Epithelial cell of alveolus of lung (primary cell): ENCODE data around the gene ZGPAT. TPM values are rescaled to one million over a fixed set of nuclear protein-coding genes. Genes with fewer than 3 reads are reported as not detected.

Experiments used
- total RNA-seq: library from RNA; depleted of rRNA; stranded (reverse); fragments of >200 nt; gene quantifications from 2 replicates; pipeline ENCODE4 v1.2.1, GENCODE V29; 2015

The ZGPAT gene, protein sequence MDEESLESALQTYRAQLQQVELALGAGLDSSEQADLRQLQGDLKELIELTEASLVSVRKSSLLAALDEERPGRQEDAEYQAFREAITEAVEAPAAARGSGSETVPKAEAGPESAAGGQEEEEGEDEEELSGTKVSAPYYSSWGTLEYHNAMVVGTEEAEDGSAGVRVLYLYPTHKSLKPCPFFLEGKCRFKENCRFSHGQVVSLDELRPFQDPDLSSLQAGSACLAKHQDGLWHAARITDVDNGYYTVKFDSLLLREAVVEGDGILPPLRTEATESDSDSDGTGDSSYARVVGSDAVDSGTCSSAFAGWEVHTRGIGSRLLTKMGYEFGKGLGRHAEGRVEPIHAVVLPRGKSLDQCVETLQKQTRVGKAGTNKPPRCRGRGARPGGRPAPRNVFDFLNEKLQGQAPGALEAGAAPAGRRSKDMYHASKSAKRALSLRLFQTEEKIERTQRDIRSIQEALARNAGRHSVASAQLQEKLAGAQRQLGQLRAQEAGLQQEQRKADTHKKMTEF
- total RNA-seq = 17.3 and 23.1 TPM in 2 replicates

DNA sequence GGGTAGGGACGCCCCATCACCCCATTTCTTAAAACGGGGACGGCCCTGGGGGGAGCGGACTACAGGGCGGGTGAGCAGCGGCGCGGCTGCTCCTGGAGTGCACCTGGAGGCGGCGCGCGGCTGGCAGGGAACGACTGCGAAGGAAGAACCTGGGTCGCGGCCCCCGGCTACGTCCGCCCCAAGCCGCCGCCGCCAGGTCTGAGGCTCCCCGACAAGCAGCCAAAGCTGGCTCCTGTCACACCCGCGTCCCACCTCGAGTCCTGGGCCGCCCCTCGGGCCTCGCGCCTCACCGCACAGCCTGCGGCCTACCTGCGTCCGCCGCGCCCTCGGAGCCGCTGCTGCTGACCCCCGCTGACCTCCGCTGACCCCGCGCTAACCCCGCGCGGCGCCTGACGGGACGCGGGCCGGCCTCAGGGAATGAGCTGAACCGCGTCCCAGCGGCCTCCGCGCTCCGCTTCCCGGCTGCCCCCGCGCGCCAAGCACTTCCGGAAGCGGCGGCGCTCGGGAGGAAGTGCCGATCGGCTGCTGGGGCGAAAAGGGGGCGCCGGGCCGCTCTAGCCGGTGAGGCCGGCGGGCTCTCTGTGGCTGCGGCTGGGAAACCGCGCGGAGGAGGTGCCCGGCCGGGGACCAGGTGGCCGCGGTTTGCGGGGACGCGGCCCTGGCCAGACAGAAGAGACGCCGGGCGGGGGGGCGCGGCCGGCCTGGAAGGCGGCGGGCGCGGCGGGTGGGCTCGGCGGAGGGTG lies at the start of gene ZGPAT, which contains the start of gene ARFRP1:
ZGPAT (plus strand) TSS at position 482 of the 743 bp plus-strand sequence. CDS start 542 bp downstream, outside the sequence.
ARFRP1 (minus strand) TSS at position 419 of the 743 bp plus-strand sequence. CDS start 885 bp downstream, outside the sequence.

DNA sequence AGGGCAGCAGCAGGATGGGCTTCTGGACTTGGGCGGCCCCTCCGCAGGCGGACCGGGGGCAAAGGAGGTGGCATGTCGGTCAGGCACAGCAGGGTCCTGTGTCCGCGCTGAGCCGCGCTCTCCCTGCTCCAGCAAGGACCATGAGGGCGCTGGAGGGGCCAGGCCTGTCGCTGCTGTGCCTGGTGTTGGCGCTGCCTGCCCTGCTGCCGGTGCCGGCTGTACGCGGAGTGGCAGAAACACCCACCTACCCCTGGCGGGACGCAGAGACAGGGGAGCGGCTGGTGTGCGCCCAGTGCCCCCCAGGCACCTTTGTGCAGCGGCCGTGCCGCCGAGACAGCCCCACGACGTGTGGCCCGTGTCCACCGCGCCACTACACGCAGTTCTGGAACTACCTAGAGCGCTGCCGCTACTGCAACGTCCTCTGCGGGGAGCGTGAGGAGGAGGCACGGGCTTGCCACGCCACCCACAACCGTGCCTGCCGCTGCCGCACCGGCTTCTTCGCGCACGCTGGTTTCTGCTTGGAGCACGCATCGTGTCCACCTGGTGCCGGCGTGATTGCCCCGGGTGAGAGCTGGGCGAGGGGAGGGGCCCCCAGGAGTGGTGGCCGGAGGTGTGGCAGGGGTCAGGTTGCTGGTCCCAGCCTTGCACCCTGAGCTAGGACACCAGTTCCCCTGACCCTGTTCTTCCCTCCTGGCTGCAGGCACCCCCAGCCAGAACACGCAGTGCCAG lies 11.0 kb upstream of the ZGPAT start, which contains the start of gene TNFRSF6B:
TNFRSF6B (plus strand) TSS at position 25 of the 729 bp plus-strand sequence; CDS start at position 141, 116 bp downstream.

DNA sequence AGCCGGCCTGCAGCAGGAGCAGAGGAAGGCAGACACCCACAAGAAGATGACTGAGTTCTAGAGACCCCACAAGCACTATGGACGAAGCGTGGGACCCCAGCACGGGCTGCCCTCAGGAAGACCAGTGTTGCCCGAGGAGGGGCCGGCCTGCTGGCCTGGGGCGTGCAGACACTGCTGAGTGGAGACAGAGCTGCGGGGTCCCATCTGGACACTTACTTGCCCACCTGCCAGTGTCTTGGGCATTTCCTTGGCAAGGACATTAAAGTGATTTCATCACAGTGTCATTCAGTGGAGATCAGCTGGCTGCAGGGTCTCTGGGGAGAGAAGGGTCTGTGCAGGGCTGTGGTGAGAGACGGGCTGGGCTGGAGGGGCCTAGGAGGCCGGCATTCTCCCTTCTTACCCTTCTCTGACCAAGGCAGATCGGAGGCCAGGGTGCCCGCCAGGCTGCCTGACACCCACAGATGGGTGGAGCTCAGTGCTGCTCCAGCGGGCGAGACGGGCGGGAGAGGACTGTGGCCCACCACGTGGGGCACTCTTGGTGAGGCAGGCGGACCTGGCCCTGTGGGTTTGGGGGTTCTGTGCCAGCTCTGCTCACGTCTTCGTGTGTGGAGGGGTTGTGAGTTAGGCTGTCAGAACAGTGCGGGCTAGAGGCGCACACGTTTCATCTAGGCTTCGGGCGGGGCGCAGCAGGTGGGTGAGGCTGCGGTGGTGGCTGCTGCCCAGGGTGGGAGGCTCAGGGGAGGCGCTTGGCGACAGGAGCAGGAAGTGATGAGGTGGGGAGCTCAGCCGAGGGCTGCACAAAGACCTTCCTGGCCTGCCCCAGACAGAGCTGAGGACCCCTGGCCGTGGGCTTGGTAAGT lies 28.2 kb downstream of the ZGPAT start, which contains the start of gene LIME1:
LIME1 (plus strand) TSS at position 806 of the 860 bp plus-strand sequence. CDS start 886 bp downstream, outside the sequence.

DNA sequence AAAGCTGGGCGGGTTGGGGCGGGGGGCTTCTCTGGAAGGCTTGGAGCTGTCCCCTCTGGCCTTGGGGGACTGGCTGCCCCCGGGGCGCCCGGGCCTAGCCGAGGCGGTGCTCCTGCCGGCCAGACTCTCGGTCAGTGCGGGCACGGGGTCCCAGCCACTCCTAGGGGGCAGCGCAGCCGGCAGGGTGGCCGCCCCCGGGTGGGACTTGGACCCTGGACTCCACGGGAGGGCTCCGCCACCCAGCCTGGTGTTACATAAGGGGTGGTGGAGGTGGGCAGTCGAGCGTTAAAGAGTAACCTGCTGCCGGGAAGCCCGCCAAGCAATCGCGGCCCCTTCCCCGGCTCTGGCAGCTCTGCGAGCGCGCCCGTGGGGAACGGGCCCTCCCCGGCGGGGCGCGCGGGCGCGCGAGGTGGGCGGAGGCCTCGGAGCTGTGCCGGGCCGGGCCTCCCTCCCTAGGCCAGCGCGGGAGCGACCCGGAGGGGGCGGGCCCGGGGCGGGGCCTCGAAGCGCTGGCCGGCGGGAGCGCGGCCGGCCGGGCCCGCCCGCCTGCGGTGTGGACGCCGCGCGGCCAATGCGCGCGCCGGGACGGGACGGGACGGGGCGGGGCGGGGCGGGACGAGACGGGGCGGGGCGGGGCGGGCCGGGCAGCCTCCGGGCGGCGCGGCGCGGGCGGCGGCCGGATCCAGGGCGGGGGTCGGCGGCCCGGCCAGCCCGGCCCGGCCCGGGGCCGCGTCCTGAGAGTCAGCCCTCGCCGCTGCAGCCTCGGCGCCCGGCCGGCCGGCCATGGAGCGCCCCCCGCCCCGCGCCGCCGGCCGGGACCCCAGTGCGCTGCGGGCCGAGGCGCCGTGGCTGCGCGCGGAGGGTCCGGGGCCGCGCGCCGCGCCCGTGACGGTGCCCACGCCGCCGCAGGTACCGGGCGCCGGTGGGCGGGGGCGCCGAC lies 31.6 kb downstream of the ZGPAT start, which contains the start of gene SLC2A4RG:
SLC2A4RG (plus strand) TSS at position 647 of the 940 bp plus-strand sequence; CDS start at position 784, 137 bp downstream.

Other genes starting within 250 kb of the ZGPAT start
- gene KCNQ2, start 235.4 kb upstream of the ZGPAT start, total RNA-seq = not detected in 2 replicates
- gene EEF1A2, start 209.0 kb upstream of the ZGPAT start, total RNA-seq = 1.3 and 1.4 TPM in 2 replicates
- gene PPDPF, start 187.3 kb upstream of the ZGPAT start, total RNA-seq = 107 and 208 TPM in 2 replicates
- gene PTK6, start 170.7 kb upstream of the ZGPAT start, total RNA-seq = not detected in 2 replicates
- gene SRMS, start 160.3 kb upstream of the ZGPAT start, total RNA-seq = not detected in 2 replicates
- gene FNDC11, start 153.9 kb upstream of the ZGPAT start, total RNA-seq = 0.78 TPM in 1 of 2 replicates, not detected in the other
- 40.4 and 58.7 TPM in 2 replicates for gene HELZ2, start 133.8 kb upstream of the ZGPAT start, total RNA-seq
- 12.3 and 14.0 TPM in 2 replicates for gene GMEB2, start 80.9 kb upstream of the ZGPAT start, total RNA-seq
- gene STMN3, start 54.6 kb upstream of the ZGPAT start, total RNA-seq = 38.9 and 65.8 TPM in 2 replicates
- 12.4 and 18.2 TPM in 2 replicates for gene RTEL1, start 49.7 kb upstream of the ZGPAT start, total RNA-seq
- 3.6 and 144 TPM in 2 replicates for gene TNFRSF6B, start 11.4 kb upstream of the ZGPAT start, total RNA-seq
- 42.3 and 45.3 TPM in 2 replicates for gene ARFRP1, start 63 bp upstream of the ZGPAT start, total RNA-seq
- gene LIME1, start 28.6 kb downstream of the ZGPAT start, total RNA-seq = 1.3 and 1.9 TPM in 2 replicates
- 25.2 and 58.7 TPM in 2 replicates for gene SLC2A4RG, start 31.7 kb downstream of the ZGPAT start, total RNA-seq
- 3.7 TPM in 2 replicates for gene ZBTB46, start 123.2 kb downstream of the ZGPAT start, total RNA-seq
- gene ABHD16B, start 153.5 kb downstream of the ZGPAT start, total RNA-seq = not detected in 2 replicates
- 83.8 and 132 TPM in 2 replicates for gene TPD52L2, start 157.2 kb downstream of the ZGPAT start, total RNA-seq
- 40.2 and 42.1 TPM in 2 replicates for gene DNAJC5, start 187.1 kb downstream of the ZGPAT start, total RNA-seq
- gene UCKL1, start 248.4 kb downstream of the ZGPAT start, total RNA-seq = 18.7 and 23.4 TPM in 2 replicates